HUES6 (cell line): ENCODE measurements around the gene OR10W1.

Experiments
- H3K27ac ChIP-seq: 2 replicates; pipeline ENCODE4 v1.7.0; 2013; ENCODE audit warnings: low read depth, mild to moderate bottlenecking, low read length, inconsistent platforms
- H3K27me3 ChIP-seq: 2 replicates; pipeline ENCODE4 v1.6.1; 2013; ENCODE audit warnings: low read length; ENCODE audit not compliant: control insufficient read depth, insufficient read depth
- H3K36me3 ChIP-seq: 2 replicates; pipeline ENCODE4 v1.6.1; 2013; ENCODE audit warnings: low read length; ENCODE audit not compliant: control insufficient read depth, insufficient read depth
- H3K4me1 ChIP-seq: 2 replicates; pipeline ENCODE4 v1.6.1; 2013; ENCODE audit warnings: low read length; ENCODE audit not compliant: control insufficient read depth, insufficient read depth
- H3K4me3 ChIP-seq: 2 replicates; pipeline ENCODE4 v1.5.1; 2013; ENCODE audit warnings: low read depth, low read length
- H3K9ac ChIP-seq: one replicate; pipeline ENCODE4 v1.6.1; 2013; ENCODE audit warnings: mild to moderate bottlenecking, low read length
- H3K9me3 ChIP-seq: 2 replicates; pipeline ENCODE4 v1.6.1; 2013; ENCODE audit warnings: low read depth, low read length; ENCODE audit not compliant: control insufficient read depth, insufficient read depth

Gene OR10W1

DNA sequence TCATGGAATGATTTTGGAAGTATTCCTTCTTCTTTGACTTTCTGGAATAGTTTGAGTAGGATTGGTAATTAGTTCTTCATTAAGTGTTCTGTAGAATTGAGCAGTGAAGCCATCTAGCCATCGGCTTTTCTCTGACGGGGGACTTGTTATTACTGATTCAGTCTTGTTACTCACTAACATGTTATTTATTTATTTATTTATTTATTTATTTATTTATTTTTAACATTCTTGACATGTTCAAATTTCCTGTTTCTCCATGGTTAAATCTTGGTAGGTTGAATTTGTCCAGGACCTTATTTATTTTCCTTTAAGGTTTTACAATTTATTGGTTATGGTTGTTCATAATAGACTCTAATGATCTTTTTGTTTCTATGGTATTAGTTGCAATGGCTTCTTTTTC, 24.1 kb downstream of the OR10W1 start:
- Histone ChIP-seq H3K4me1 (no peaks in the 10 kb centered on the region), H3K36me3 (no peaks in the 10 kb centered on the region), H3K27ac (no peak overlapping the region), H3K27me3 (no peaks in the 10 kb centered on the region), H3K9me3 (peaks cover 4% of the 10 kb centered on the region; the same call in 1 of the 2 replicates), H3K4me3 (no peak overlapping the region), H3K9ac (no peak overlapping the region)

DNA sequence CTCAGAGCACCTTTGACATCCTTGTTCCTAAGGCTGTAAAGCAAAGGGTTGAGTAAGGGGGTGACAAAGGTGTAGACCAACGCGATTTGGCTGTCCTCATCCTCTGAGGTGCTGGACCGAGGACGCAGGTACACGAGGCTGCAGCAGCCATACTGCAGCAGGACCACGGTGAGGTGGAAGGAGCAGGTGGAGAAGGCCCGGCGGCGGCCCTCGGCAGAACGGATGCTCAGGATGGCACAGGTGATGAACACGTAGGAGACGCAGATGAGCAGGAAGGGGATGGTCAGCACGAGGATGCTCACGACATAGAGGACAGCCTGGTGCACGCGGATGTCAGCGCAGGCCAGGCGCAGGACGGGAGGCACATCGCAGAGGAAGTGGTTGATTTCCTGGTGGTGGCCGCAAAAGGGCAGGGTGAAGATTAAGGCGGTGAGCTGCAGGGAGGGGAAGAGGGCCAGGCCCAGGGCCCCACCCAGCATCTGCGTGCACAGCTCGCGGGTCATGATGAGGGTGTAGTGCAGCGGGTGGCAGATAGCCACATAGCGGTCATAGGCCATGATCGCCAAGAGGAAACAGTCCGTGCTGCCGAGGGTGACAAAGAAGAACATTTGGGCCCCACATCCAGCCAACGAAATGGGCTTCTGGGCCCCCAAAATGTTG, 40.0 kb downstream of the OR10W1 start:
- Histone ChIP-seq H3K4me3 (no peak overlapping the region), H3K36me3 (no peaks in the 10 kb centered on the region), H3K4me1 (no peaks in the 10 kb centered on the region), H3K27ac (no peak overlapping the region), H3K9ac (no peak overlapping the region), H3K27me3 (no peaks in the 10 kb centered on the region), H3K9me3 (no peaks in the 10 kb centered on the region)

DNA sequence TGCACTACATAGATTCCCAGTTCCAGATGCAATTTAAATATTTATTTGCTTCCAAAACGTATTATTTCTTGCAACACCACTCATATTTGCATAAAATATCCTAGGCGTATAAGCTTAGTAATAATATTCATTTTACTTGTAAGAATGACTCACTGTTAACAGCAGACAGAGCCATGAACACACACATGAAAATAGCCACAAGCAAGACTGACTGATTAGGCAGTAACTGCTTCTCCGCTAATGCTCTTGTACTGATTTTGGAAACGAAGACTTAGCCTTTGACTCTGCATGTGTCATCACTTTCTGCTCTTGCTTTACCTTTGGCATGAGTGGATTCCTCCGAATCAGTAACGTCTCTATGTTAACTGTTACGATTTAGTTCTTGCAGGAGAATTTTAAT, 45.3 kb downstream of the OR10W1 start:
- no peaks in the 10 kb centered on the region for H3K27me3 ChIP-seq
- H3K27ac ChIP-seq = no peak overlapping the region
- no peak overlapping the region for H3K9ac ChIP-seq
- no peaks in the 10 kb centered on the region for H3K36me3 ChIP-seq
- H3K9me3 ChIP-seq = no peaks in the 10 kb centered on the region
- no peaks in the 10 kb centered on the region for H3K4me1 ChIP-seq
- H3K4me3 ChIP-seq = no peak overlapping the region
